Panc1 (cell line): Measurements from ENCODE around the gene BRWD1.

Source experiments
- CTCF ChIP-seq: fragments of 450-650 bp; IDR thresholded peaks from 2 replicates; pipeline ENCODE4 v1.5.1; 2017; ENCODE audit warnings: mild to moderate bottlenecking
- POLR2AphosphoS5 ChIP-seq: IDR thresholded peaks from 2 replicates; pipeline ENCODE4 v1.6.1; 2012; ENCODE audit warnings: mild to moderate bottlenecking, low read depth, low read length, moderate library complexity
- REST ChIP-seq, 2 experiments: IDR thresholded peaks; 2 replicates each; pipeline ENCODE4 v1.6.1; 2011 to 2012; ENCODE audit warnings: low read depth in 2 of 2, control low read depth in 1 of 2, low read length in 1 of 2, mild to moderate bottlenecking in 1 of 2, moderate library complexity in 1 of 2; ENCODE audit not compliant: insufficient read depth in 1 of 2
- SIN3A ChIP-seq: IDR thresholded peaks from 2 replicates; pipeline ENCODE4 v1.6.1; 2012; ENCODE audit warnings: low read depth, mild to moderate bottlenecking, low read length, moderate library complexity, borderline replicate concordance; ENCODE audit not compliant: insufficient read depth
- TCF7L2 ChIP-seq: IDR thresholded peaks from 2 replicates; pipeline ENCODE4 v1.6.1; 2011; ENCODE audit warnings: mild to moderate bottlenecking, low read depth, low read length, inconsistent platforms

DNA sequence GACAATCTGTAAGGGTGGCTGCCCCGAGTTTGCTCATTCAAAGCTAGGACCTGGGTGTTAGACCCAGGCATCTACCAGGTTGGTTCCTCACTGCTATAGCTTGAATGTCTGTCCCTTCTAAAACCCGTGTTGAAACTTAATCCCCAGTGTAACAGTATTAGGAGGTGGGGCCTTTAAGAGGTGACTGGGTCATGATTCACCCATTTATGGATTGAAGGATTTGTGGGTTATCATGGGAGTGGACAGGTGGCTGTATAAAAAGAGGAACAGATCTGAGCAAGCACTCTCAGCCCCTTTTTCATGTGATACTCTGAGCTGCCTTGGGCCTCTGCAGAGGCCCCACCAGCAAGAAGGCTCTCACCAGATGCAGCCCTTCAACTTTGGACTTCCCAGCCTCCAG is 159.6 kb downstream of the BRWD1 start:
- TF ChIP-seq REST (IDR thresholded peaks at IDR 0.05; ENCODE audit: insufficient read depth in 1 of 2, low read depth in 2 of 2, low read length in 1 of 2) (no peak), CTCF (no peak), SIN3A (no peak), TCF7L2 (no peak), POLR2AphosphoS5 (no peak)
